HG03460 (cell line): ENCODE data around the gene SULT1E1.
A peak's percentile ranks its signal among the peaks of the same experiment; 100 is the strongest.
"Not testable (repeated sequence)": the region's sequence is repeated elsewhere in the genome, so short reads cannot be mapped to it uniquely, and the experiment has no call there.

Experiments used
- ATAC-seq: cut with Tn5 transposase; IDR thresholded peaks from one replicate; pipeline ENCODE4 v1.9.1; 2021; ENCODE audit not compliant: unreplicated experiment

SULT1E1 gene

GRCh38 chr4:69843932-69844331, 16.0 kb downstream of the SULT1E1 start:
- ATAC-seq = no peak

- no peak for ATAC-seq
Observed at GRCh38 chr4:69843301-69843700, 16.6 kb downstream of the SULT1E1 start.

- ATAC-seq = no peak
Observed at GRCh38 chr4:69838977-69839376, 21.0 kb downstream of the SULT1E1 start.

- no peak for ATAC-seq
Observed at GRCh38 chr4:69836287-69836686, 23.7 kb downstream of the SULT1E1 start.

GRCh38 chr4:69835766-69836165, 24.2 kb downstream of the SULT1E1 start:
- no peak for ATAC-seq

- no peak for ATAC-seq
Observed at GRCh38 chr4:69833251-69833650, 26.7 kb downstream of the SULT1E1 start.

- ATAC-seq = peak; percentile 32
Observed at GRCh38 chr4:69832326-69833030, 27.5 kb downstream of the SULT1E1 start.

- peak; percentile 86 for ATAC-seq
Observed at GRCh38 chr4:69831646-69832325, 28.2 kb downstream of the SULT1E1 start.

- ATAC-seq = no peak
Observed at GRCh38 chr4:69831270-69831627, 28.7 kb downstream of the SULT1E1 start.

GRCh38 chr4:69830560-69831269, 29.2 kb downstream of the SULT1E1 start:
- peak; percentile 31 for ATAC-seq

- ATAC-seq = no peak
Observed at GRCh38 chr4:69830192-69830559, 29.8 kb downstream of the SULT1E1 start.

GRCh38 chr4:69829678-69830077, 30.3 kb downstream of the SULT1E1 start:
- ATAC-seq = no peak

GRCh38 chr4:69828828-69829227, 31.1 kb downstream of the SULT1E1 start:
- no peak for ATAC-seq

- not testable (repeated sequence) for ATAC-seq
Observed at GRCh38 chr4:69825056-69825455, 34.9 kb downstream of the SULT1E1 start.

- ATAC-seq = peak; percentile 92
Observed at GRCh38 chr4:69823481-69824186, 36.3 kb downstream of the SULT1E1 start.

GRCh38 chr4:69823048-69823447, 36.9 kb downstream of the SULT1E1 start:
- no peak for ATAC-seq

- ATAC-seq = no peak
Observed at GRCh38 chr4:69822198-69822597, 37.7 kb downstream of the SULT1E1 start.

GRCh38 chr4:69818060-69818639, 41.8 kb downstream of the SULT1E1 start:
- ATAC-seq = no peak

GRCh38 chr4:69816236-69816635, 43.7 kb downstream of the SULT1E1 start:
- ATAC-seq = no peak

- no peak for ATAC-seq
Observed at GRCh38 chr4:69813628-69814027, 46.3 kb downstream of the SULT1E1 start.

GRCh38 chr4:69811166-69811565, 48.8 kb downstream of the SULT1E1 start:
- ATAC-seq = no peak
